Loucy (cell line): Measurements from ENCODE around the gene CENPU.

Experiments used
- H2AFZ ChIP-seq: fragments of 200-600 bp; sonication (generic); 2 replicates; pipeline ENCODE4 v1.6.0; 2016; ENCODE audit warnings: antibody characterized with exemption, mild to moderate bottlenecking, low read length, moderate library complexity
- H3F3A ChIP-seq: fragments of 200-600 bp; 2 replicates; pipeline ENCODE4 v1.6.0; 2016; ENCODE audit warnings: antibody characterized with exemption, low read depth, mild to moderate bottlenecking
- H3K27me3 ChIP-seq: fragments of 200-600 bp; sonication (generic); 2 replicates; pipeline ENCODE4 v1.6.1; 2014; ENCODE audit warnings: low read length, mild to moderate bottlenecking; ENCODE audit not compliant: insufficient read depth, poor library complexity, severe bottlenecking
- H3K36me3 ChIP-seq: fragments of 200-600 bp; sonication (generic); 2 replicates; pipeline ENCODE4 v1.6.1; 2016; ENCODE audit warnings: low read length; ENCODE audit not compliant: insufficient read depth
- H3K4me1 ChIP-seq: fragments of 200-600 bp; sonication (generic); 2 replicates; pipeline ENCODE4 v1.5.1; 2014; ENCODE audit warnings: low read length, mild to moderate bottlenecking; ENCODE audit not compliant: insufficient read depth, poor library complexity, severe bottlenecking
- H3K4me2 ChIP-seq: fragments of 200-600 bp; sonication (generic); 2 replicates; pipeline ENCODE4 v1.6.0; 2014; ENCODE audit warnings: antibody characterized with exemption, low read length, low read depth, mild to moderate bottlenecking; ENCODE audit not compliant: poor library complexity, severe bottlenecking
- H3K4me3 ChIP-seq: fragments of 200-600 bp; sonication (generic); 2 replicates; pipeline ENCODE4 v1.5.1; 2014; ENCODE audit warnings: low read length, mild to moderate bottlenecking, mixed read lengths; ENCODE audit not compliant: poor library complexity, severe bottlenecking
- H3K79me2 ChIP-seq: fragments of 200-600 bp; sonication (generic); 2 replicates; pipeline ENCODE4 v1.6.1; 2014; ENCODE audit warnings: low read length; ENCODE audit not compliant: insufficient read depth
- H3K9ac ChIP-seq: fragments of 200-600 bp; sonication (generic); 2 replicates; pipeline ENCODE4 v1.6.0; 2014; ENCODE audit warnings: mild to moderate bottlenecking, low read depth, low read length, moderate library complexity; ENCODE audit not compliant: poor library complexity, severe bottlenecking
- H3K9me2 ChIP-seq: fragments of 200-600 bp; sonication (generic); replicated peaks from 2 replicates; pipeline ENCODE4 v1.6.1; 2016; ENCODE audit warnings: low read depth, low read length, mixed read lengths
- H3K9me3 ChIP-seq: fragments of 200-600 bp; sonication (generic); 2 replicates; pipeline ENCODE4 v1.6.1; 2014; ENCODE audit warnings: mild to moderate bottlenecking, antibody characterized with exemption, low read length, low read depth; ENCODE audit not compliant: insufficient read depth
- H4K20me1 ChIP-seq: fragments of 200-600 bp; sonication (generic); 2 replicates; pipeline ENCODE4 v1.6.0; 2014; ENCODE audit warnings: antibody characterized with exemption, low read length, mild to moderate bottlenecking; ENCODE audit not compliant: insufficient read depth, poor library complexity, severe bottlenecking
- EZH2phosphoT487 ChIP-seq: fragments of 200-600 bp; IDR thresholded peaks from 2 replicates; pipeline ENCODE4 v1.6.1; 2018; ENCODE audit warnings: antibody characterized with exemption, mild to moderate bottlenecking, moderate library complexity, borderline replicate concordance
- TF ChIP-seq, protein P1 (sequence below): fragments of 200-600 bp; sonication (generic); conservative IDR thresholded peaks from 2 replicates; pipeline ENCODE4 v1.5.1; 2014; ENCODE audit warnings: mild to moderate bottlenecking, antibody characterized with exemption, low read length

Gene CENPU

DNA sequence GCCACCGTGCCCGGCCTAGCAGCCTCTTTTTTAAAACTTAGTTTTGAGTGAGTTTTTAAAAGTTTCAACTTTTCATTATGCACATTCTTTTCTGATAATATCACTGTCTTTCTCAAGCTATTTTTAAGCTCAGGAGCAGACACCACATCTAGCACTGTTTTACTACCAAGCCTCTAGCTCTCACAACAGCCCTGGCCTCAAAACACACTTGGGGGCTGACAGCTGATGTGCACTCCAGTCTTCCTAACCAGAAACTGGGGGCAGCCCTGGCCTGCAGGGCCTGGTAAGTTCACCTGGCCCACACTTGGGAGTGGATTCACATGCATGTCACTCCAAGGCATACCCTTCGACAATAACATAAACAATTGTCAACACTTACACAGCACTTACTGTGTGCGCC is 34.0 kb downstream of the CENPU start:
- peaks cover 2% of the 10 kb centered on the region; the same call in 1 of the 2 replicates for H3F3A ChIP-seq
- H3K9ac ChIP-seq, result no peak overlapping the region
- no peaks in the 10 kb centered on the region for H4K20me1 ChIP-seq
- no peak overlapping the region for H2AFZ ChIP-seq
- H3K9me2 ChIP-seq, result no peaks in the 10 kb centered on the region
- no peak overlapping the region for H3K4me3 ChIP-seq
- no peaks in the 10 kb centered on the region for H3K27me3 ChIP-seq
- no peak overlapping the region for H3K4me2 ChIP-seq
- peaks cover 12% of the 10 kb centered on the region; the same call in 1 of the 2 replicates for H3K79me2 ChIP-seq
- no peaks in the 10 kb centered on the region for H3K4me1 ChIP-seq
- H3K36me3 ChIP-seq, result peaks cover 85% of the 10 kb centered on the region
- no peak for TF ChIP-seq EZH2phosphoT487
- TF ChIP-seq, protein P1, sequence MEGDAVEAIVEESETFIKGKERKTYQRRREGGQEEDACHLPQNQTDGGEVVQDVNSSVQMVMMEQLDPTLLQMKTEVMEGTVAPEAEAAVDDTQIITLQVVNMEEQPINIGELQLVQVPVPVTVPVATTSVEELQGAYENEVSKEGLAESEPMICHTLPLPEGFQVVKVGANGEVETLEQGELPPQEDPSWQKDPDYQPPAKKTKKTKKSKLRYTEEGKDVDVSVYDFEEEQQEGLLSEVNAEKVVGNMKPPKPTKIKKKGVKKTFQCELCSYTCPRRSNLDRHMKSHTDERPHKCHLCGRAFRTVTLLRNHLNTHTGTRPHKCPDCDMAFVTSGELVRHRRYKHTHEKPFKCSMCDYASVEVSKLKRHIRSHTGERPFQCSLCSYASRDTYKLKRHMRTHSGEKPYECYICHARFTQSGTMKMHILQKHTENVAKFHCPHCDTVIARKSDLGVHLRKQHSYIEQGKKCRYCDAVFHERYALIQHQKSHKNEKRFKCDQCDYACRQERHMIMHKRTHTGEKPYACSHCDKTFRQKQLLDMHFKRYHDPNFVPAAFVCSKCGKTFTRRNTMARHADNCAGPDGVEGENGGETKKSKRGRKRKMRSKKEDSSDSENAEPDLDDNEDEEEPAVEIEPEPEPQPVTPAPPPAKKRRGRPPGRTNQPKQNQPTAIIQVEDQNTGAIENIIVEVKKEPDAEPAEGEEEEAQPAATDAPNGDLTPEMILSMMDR, result no peak
- no peaks in the 10 kb centered on the region for H3K9me3 ChIP-seq

GRCh38 chr4:184697956-184698355 is 35.9 kb downstream of the CENPU start:
- H3K36me3 ChIP-seq, result peaks cover 85% of the 10 kb centered on the region

DNA sequence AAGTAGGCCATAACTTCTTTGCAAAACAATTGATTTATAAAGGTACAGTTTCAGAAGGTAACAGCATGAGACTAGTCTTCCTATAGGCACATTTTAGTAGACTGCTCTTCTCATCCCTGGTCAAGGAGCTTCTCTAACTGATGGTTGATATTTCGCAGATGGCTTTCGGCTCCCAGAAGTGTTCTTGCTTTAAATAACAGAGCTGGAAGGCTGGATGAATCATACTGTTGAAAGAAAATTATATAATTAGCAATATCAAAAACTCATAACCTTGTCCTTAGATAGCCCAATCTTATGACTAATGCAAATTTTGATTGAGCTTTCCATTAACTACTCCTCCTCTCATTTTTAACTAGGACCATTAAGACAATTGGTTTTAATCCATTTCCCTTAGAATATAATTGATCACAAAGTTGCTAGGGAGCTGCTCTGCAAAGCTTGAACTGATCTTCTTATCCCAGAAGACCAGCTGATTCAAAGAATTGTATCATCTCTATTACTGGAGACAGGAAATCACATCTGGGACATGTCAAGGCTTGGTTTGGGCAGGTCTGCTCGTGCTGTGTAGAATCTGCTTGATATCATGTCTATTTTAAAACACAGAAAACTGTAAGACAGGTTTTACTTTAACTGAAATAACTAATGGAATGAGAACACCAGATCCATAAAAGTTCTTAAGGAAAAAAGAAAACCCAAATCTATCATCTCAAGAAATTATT is 38.6 kb downstream of the CENPU start:
- Histone ChIP-seq H3K4me2 (no peak overlapping the region), H3K9ac (no peak overlapping the region), H4K20me1 (no peaks in the 10 kb centered on the region), H3K9me2 (no peaks in the 10 kb centered on the region), H2AFZ (no peak overlapping the region), H3K4me1 (no peaks in the 10 kb centered on the region), H3K79me2 (no peaks in the 10 kb centered on the region), H3K27me3 (no peaks in the 10 kb centered on the region), H3K4me3 (no peak overlapping the region), H3K9me3 (no peaks in the 10 kb centered on the region), H3K36me3 (peaks cover 65% of the 10 kb centered on the region), H3F3A (peaks cover 3% of the 10 kb centered on the region; the same call in 1 of the 2 replicates)
- TF ChIP-seq, protein P1, result no peak
- no peak for TF ChIP-seq EZH2phosphoT487

More at GRCh38 chr4:184697956-184698355, 35.9 kb downstream of the CENPU start:
- Histone ChIP-seq H3K4me2 (no peak overlapping the region), H3K4me3 (no peak overlapping the region), H3K79me2 (0 out of 2 replicates have a peak, but pooled peaks cover 4% of the 10 kb centered on the region), H3K9ac (no peak overlapping the region), H3K9me2 (no peaks in the 10 kb centered on the region), H3K27me3 (no peaks in the 10 kb centered on the region), H2AFZ (no peak overlapping the region), H3F3A (peaks cover 3% of the 10 kb centered on the region; the same call in 1 of the 2 replicates), H3K4me1 (no peaks in the 10 kb centered on the region), H3K9me3 (no peaks in the 10 kb centered on the region), H4K20me1 (no peaks in the 10 kb centered on the region)
- TF ChIP-seq, protein P1, result no peak
- TF ChIP-seq EZH2phosphoT487, result no peak
